CD14-positive monocyte (primary cell): ENCODE measurements around the gene AFF3. TPM values are rescaled to one million over a fixed set of nuclear protein-coding genes. Genes with fewer than 3 reads are reported as not detected.

ENCODE experiments used
- DNase-seq, 3 donors: peaks; one replicate each; pipeline ENCODE4 v3.0.0-alpha.2; 2011 to 2022
- H2AFZ ChIP-seq: 2 replicates; pipeline ENCODE4 v1.6.0; 2012; ENCODE audit warnings: mild to moderate bottlenecking, low read depth, low read length, inconsistent platforms; ENCODE audit not compliant: insufficient read depth, poor library complexity, severe bottlenecking
- H3K27ac ChIP-seq, 2 donors: 1 replicate in 1 of 2; 2 replicates in 1 of 2; pipeline ENCODE4 v1.5.1; 2012 to 2013; ENCODE audit warnings: low read length in 2 of 2, control low read depth in 1 of 2, inconsistent platforms in 1 of 2, low read depth in 1 of 2, mild to moderate bottlenecking in 1 of 2
- H3K27me3 ChIP-seq, 2 donors: one replicate each; pipeline versions ENCODE4 v1.6.0 to v1.6.1; 2011 to 2013; ENCODE audit warnings: low read length in 2 of 2; ENCODE audit not compliant: control insufficient read depth in 2 of 2, insufficient read depth in 2 of 2
- H3K36me3 ChIP-seq, 2 donors: replicated peaks in 1 of 2; 1 replicate in 1 of 2; 2 replicates in 1 of 2; pipeline versions ENCODE4 v1.5.1 to v1.6.1; 2012 to 2013; ENCODE audit warnings: low read length in 2 of 2, control low read depth in 1 of 2, inconsistent platforms in 1 of 2, mild to moderate bottlenecking in 1 of 2; ENCODE audit not compliant: insufficient read depth in 2 of 2, control insufficient read depth in 1 of 2
- H3K4me1 ChIP-seq, 2 donors: 1 replicate in 1 of 2; 2 replicates in 1 of 2; pipeline versions ENCODE4 v1.5.1 to v1.6.1; 2012 to 2013; ENCODE audit warnings: low read length in 2 of 2, control low read depth in 1 of 2, inconsistent platforms in 1 of 2, mild to moderate bottlenecking in 1 of 2, moderate library complexity in 1 of 2; ENCODE audit not compliant: insufficient read depth in 2 of 2, control insufficient read depth in 1 of 2
- H3K4me2 ChIP-seq: replicated peaks from 2 replicates; pipeline ENCODE3; 2012; ENCODE audit warnings: low read length, moderate library complexity, mild to moderate bottlenecking; ENCODE audit not compliant: poor library complexity, severe bottlenecking; ENCODE audit errors: extremely low read depth
- H3K4me3 ChIP-seq, 3 experiments: fragments of 200-600 bp in 1 of 3; sonication (generic) in 1 of 3; replicated peaks in 1 of 3; 1 replicate in 2 of 3; 2 replicates in 1 of 3; pipeline ENCODE4 v1.5.1; 2011 to 2013; ENCODE audit warnings: low read length in 3 of 3, mild to moderate bottlenecking in 3 of 3, control low read depth in 2 of 3, low read depth in 2 of 3, inconsistent platforms in 1 of 3, moderate library complexity in 1 of 3
- H3K79me2 ChIP-seq: 2 replicates; pipeline ENCODE4 v1.6.0; 2012; ENCODE audit warnings: mild to moderate bottlenecking, control low read depth, inconsistent platforms, low read length, moderate library complexity; ENCODE audit not compliant: insufficient read depth
- H3K9ac ChIP-seq: 2 replicates; pipeline ENCODE4 v1.6.0; 2017; ENCODE audit warnings: low read length, mild to moderate bottlenecking; ENCODE audit not compliant: insufficient read depth, poor library complexity, severe bottlenecking
- H3K9me3 ChIP-seq, 2 donors: replicated peaks in 1 of 2; 1 replicate in 1 of 2; 2 replicates in 1 of 2; pipeline versions ENCODE4 v1.5.1 to v1.6.1; 2012 to 2013; ENCODE audit warnings: low read length in 2 of 2, control low read depth in 1 of 2; ENCODE audit not compliant: control insufficient read depth in 1 of 2, insufficient read depth in 1 of 2
- H4K20me1 ChIP-seq: 2 replicates; pipeline ENCODE4 v1.6.0; 2012; ENCODE audit warnings: mild to moderate bottlenecking, low read length, control low read depth, moderate library complexity; ENCODE audit not compliant: insufficient read depth
- H3K27ac Mint-ChIP-seq, 7 donors: one replicate each; pipeline ENCODE4 v1.8.0; 2020; ENCODE audit warnings: mild to moderate bottlenecking in 7 of 7, mixed read lengths in 7 of 7, moderate library complexity in 6 of 7, inconsistent platforms in 2 of 7
- H3K27me3 Mint-ChIP-seq, 3 donors: one replicate each; pipeline ENCODE4 v1.8.0; 2021 to 2022; ENCODE audit warnings: low read depth in 3 of 3, mild to moderate bottlenecking in 3 of 3, mixed read lengths in 3 of 3, moderate library complexity in 3 of 3, inconsistent platforms in 1 of 3
- H3K36me3 Mint-ChIP-seq, 2 donors: one replicate each; pipeline ENCODE4 v1.8.0; 2020; ENCODE audit warnings: mixed read lengths in 2 of 2, inconsistent platforms in 1 of 2, mild to moderate bottlenecking in 1 of 2
- H3K4me1 Mint-ChIP-seq: one replicate; pipeline ENCODE4 v1.8.0; 2020; ENCODE audit warnings: mild to moderate bottlenecking, mixed read lengths
- H3K4me3 Mint-ChIP-seq, 2 donors: one replicate each; pipeline ENCODE4 v1.8.0; 2020; ENCODE audit warnings: mild to moderate bottlenecking in 2 of 2, mixed read lengths in 2 of 2, moderate library complexity in 1 of 2
- H3K9me3 Mint-ChIP-seq, 7 donors: one replicate each; pipeline ENCODE4 v1.8.0; 2020 to 2022; ENCODE audit warnings: mixed read lengths in 7 of 7, mild to moderate bottlenecking in 6 of 7, moderate library complexity in 6 of 7, inconsistent platforms in 2 of 7
- WGBS: methylation state at CpG from one replicate; pipeline ENCODE4 v1.1.5; 2013; ENCODE audit warnings: missing lambda C conversion rate; ENCODE audit not compliant: insufficient coverage; 5-methylcytosine and 5-hydroxymethylcytosine counted together
- intact Hi-C, 2 donors: fragments of 100-400 bp; cut with micrococcal nuclease; formaldehyde crosslinking; loops; one replicate each; pipeline versions ENCODE4 v1.15.0 to v1.15.1; 2023
- polyA plus RNA-seq, 3 donors: library from polyadenylated mRNA; depleted of rRNA in 1 of 3; unstranded in 2 of 3; stranded (reverse) in 1 of 3; fragments of 300-500 nt in 2 of 3; fragments of >200 nt in 1 of 3; fragmentation: Illumina TruSeq in 2 of 3; gene quantifications; 1 replicate in 2 of 3; 2 replicates in 1 of 3; pipeline ENCODE4 v1.2.3, GENCODE V29; 2012 to 2021
- TF ChIP-seq, protein P1 (sequence below): fragments of 200-600 bp; IDR thresholded peaks from one replicate; pipeline ENCODE4 v1.8.0; 2022; ENCODE audit warnings: antibody characterized with exemption, mild to moderate bottlenecking

Gene AFF3
- polyA plus RNA-seq, 3 donors, result 0.17 to 4.1 (median 0.49) TPM

- H3K9me3 ChIP-seq, result no peaks in the 10 kb centered on the region
- no peak for DNase-seq
- Mint-ChIP-seq H3K4me3 (no peak overlapping the region), H3K27me3 (no peaks in the 10 kb centered on the region), H3K4me1 (peaks cover 34% of the 10 kb centered on the region), H3K27ac (no peak overlapping the region), H3K9me3 (no peaks in the 10 kb centered on the region), H3K36me3 (peaks cover 0 to 5% of the 10 kb centered on the region in 2 donors)
- no peaks in the 10 kb centered on the region for H3K79me2 ChIP-seq
- H3K4me2 ChIP-seq, result no peak overlapping the region
- no peaks in the 10 kb centered on the region for H3K27me3 ChIP-seq
- 99% methylated on average over 8 of the region's 12 CpGs for WGBS
- H3K9ac ChIP-seq, result no peak overlapping the region
- peaks cover 16 to 25% of the 10 kb centered on the region in 2 donors for H3K4me1 ChIP-seq
- H3K4me3 ChIP-seq, result no peak overlapping the region
- H3K36me3 ChIP-seq, result no peaks in the 10 kb centered on the region
- TF ChIP-seq, protein P1, sequence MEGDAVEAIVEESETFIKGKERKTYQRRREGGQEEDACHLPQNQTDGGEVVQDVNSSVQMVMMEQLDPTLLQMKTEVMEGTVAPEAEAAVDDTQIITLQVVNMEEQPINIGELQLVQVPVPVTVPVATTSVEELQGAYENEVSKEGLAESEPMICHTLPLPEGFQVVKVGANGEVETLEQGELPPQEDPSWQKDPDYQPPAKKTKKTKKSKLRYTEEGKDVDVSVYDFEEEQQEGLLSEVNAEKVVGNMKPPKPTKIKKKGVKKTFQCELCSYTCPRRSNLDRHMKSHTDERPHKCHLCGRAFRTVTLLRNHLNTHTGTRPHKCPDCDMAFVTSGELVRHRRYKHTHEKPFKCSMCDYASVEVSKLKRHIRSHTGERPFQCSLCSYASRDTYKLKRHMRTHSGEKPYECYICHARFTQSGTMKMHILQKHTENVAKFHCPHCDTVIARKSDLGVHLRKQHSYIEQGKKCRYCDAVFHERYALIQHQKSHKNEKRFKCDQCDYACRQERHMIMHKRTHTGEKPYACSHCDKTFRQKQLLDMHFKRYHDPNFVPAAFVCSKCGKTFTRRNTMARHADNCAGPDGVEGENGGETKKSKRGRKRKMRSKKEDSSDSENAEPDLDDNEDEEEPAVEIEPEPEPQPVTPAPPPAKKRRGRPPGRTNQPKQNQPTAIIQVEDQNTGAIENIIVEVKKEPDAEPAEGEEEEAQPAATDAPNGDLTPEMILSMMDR, result no peak
- H2AFZ ChIP-seq, result no peak overlapping the region
- intact Hi-C loops, result no loop called here
- no peak overlapping the region for H3K27ac ChIP-seq
- H4K20me1 ChIP-seq, result no peaks in the 10 kb centered on the region
These were observed 467.2 kb downstream of the AFF3 start for GRCh38 chr2:99675130-99675661.

DNA sequence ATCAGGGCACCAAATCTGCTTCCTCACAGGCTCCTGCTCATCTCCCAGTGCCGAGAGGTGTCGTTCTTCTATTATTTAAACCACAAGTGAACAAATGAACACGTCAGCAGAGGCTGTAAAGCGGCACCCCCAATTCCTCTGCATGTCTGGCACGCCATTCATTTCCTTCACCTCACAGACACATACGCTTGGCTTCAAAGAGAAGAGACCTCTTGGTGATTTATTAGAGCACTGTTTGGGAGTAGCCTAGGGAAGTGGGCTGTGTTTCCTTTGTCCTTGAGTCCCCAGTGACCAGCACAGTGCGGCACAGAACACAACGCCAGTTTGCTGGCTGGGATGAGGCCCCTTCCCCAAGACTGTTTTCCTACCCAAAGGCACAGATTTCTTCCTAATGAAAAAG, 468.3 kb downstream of the AFF3 start:
- TF ChIP-seq, protein P1, result no peak
- Histone ChIP-seq H3K27ac (no peak overlapping the region), H4K20me1 (no peaks in the 10 kb centered on the region), H3K4me2 (no peak overlapping the region), H3K4me1 (peaks cover 8 to 16% of the 10 kb centered on the region in 2 donors), H3K9ac (no peak overlapping the region), H3K36me3 (no peaks in the 10 kb centered on the region), H3K79me2 (no peaks in the 10 kb centered on the region), H3K4me3 (no peak overlapping the region), H3K27me3 (no peaks in the 10 kb centered on the region), H2AFZ (no peak overlapping the region), H3K9me3 (no peaks in the 10 kb centered on the region)
- no peak for DNase-seq
- peaks cover 0 to 5% (median 0%) of the 10 kb centered on the region in 7 donors for H3K9me3 Mint-ChIP-seq
- intact Hi-C loops, result no loop called here
- no peak overlapping the region for H3K27ac Mint-ChIP-seq
- H3K4me1 Mint-ChIP-seq, result peaks cover 23% of the 10 kb centered on the region
- H3K27me3 Mint-ChIP-seq, result no peaks in the 10 kb centered on the region
- 100% methylated on average over 3 of the region's 8 CpGs for WGBS
- no peak overlapping the region for H3K4me3 Mint-ChIP-seq
- H3K36me3 Mint-ChIP-seq, result peaks cover 7 to 8% of the 10 kb centered on the region in 2 donors
